Neural progenitor cell (in vitro differentiated cells): ENCODE measurements around the gene CACNA1C.

Source experiments
- EZH2 ChIP-seq: fragments of 200-600 bp; sonication (generic); IDR thresholded peaks from 2 replicates; pipeline ENCODE4 v1.6.1; 2017; ENCODE audit warnings: antibody characterized with exemption, mild to moderate bottlenecking, moderate library complexity
- EZH2phosphoT487 ChIP-seq: fragments of 200-600 bp; sonication (generic); IDR thresholded peaks from 2 replicates; pipeline ENCODE4 v1.6.1; 2017; ENCODE audit warnings: antibody characterized with exemption
- TF ChIP-seq, protein P1 (sequence below): fragments of 200-600 bp; sonication (generic); IDR thresholded peaks from 2 replicates; pipeline ENCODE4 v1.5.1; 2017; ENCODE audit warnings: antibody characterized with exemption, mild to moderate bottlenecking

DNA sequence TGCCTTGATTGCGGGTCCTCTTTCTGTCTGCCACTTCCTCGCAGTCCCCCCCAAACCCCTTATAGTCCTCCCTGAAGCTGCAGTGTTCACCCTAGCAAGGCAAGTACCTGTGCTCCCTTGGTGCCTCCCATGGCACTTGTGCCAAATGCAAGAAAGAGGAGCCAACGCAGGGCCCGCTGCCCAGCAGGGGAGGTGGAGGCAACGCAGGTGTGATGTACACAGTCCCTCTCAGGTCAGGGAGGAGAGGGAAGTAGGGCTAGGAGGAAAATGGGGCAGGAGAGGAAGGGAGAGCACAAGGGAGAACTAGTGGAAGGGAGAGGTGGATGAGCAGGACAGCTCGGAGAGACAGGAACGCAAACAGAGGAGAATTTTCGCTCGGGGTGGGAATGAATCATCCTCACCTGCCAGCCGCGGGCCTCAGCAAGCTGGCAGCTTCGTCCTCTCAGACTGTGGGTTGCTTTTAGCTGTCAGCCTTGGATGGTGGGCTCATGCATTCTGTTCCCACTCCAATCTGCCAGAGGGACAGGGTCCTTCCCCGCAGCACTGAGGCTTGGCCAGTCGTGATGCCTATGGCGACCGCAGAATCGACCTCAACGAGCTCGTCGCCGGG, 357.0 kb downstream of the CACNA1C start:
- TF ChIP-seq EZH2 (no peak), EZH2phosphoT487 (no peak)
- TF ChIP-seq, protein P1, sequence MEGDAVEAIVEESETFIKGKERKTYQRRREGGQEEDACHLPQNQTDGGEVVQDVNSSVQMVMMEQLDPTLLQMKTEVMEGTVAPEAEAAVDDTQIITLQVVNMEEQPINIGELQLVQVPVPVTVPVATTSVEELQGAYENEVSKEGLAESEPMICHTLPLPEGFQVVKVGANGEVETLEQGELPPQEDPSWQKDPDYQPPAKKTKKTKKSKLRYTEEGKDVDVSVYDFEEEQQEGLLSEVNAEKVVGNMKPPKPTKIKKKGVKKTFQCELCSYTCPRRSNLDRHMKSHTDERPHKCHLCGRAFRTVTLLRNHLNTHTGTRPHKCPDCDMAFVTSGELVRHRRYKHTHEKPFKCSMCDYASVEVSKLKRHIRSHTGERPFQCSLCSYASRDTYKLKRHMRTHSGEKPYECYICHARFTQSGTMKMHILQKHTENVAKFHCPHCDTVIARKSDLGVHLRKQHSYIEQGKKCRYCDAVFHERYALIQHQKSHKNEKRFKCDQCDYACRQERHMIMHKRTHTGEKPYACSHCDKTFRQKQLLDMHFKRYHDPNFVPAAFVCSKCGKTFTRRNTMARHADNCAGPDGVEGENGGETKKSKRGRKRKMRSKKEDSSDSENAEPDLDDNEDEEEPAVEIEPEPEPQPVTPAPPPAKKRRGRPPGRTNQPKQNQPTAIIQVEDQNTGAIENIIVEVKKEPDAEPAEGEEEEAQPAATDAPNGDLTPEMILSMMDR = no peak
